BLaER1 treated with 17β-estradiol and CSF1 and Interleukin-3, amounts not matched to agents 10 nM and 100 nM (cell line): Measurements from ENCODE around the gene SNX14.

Experiments used
- H3K27ac ChIP-seq, 11 experiments: shearing (Covaris generic); formaldehyde crosslinking; 2 replicates each; pipeline ENCODE4 v1.8.1; 2022
- H3K27me3 ChIP-seq, 11 experiments: shearing (Covaris generic); formaldehyde crosslinking; 2 replicates each; pipeline ENCODE4 v1.8.1; 2022
- H3K36me3 ChIP-seq, 11 experiments: shearing (Covaris generic); formaldehyde crosslinking; 2 replicates each; pipeline ENCODE4 v1.8.1; 2022
- H3K4me1 ChIP-seq, 10 experiments: shearing (Covaris generic); formaldehyde crosslinking; 2 replicates each; pipeline ENCODE4 v1.8.1; 2022
- H3K4me2 ChIP-seq, 11 experiments: shearing (Covaris generic); formaldehyde crosslinking; 2 replicates each; pipeline ENCODE4 v1.8.1; 2022
- H3K4me3 ChIP-seq, 10 experiments: shearing (Covaris generic); formaldehyde crosslinking; 2 replicates each; pipeline ENCODE4 v1.8.1; 2022
- H3K9ac ChIP-seq, 11 experiments: shearing (Covaris generic); formaldehyde crosslinking; 2 replicates each; pipeline ENCODE4 v1.8.1; 2022
- H3K9me3 ChIP-seq, 11 experiments: shearing (Covaris generic); formaldehyde crosslinking; replicated peaks in 1 of 11; 2 replicates each; pipeline ENCODE4 v1.8.1; 2022
- H4K20me1 ChIP-seq, 11 experiments: shearing (Covaris generic); formaldehyde crosslinking; 2 replicates each; pipeline ENCODE4 v1.8.1; 2022
- Cebpa-rat ChIP-seq, 11 experiments: shearing (Covaris generic); IDR thresholded peaks; 2 replicates each; pipeline ENCODE4 v1.8.1; 2022

The SNX14 gene

DNA sequence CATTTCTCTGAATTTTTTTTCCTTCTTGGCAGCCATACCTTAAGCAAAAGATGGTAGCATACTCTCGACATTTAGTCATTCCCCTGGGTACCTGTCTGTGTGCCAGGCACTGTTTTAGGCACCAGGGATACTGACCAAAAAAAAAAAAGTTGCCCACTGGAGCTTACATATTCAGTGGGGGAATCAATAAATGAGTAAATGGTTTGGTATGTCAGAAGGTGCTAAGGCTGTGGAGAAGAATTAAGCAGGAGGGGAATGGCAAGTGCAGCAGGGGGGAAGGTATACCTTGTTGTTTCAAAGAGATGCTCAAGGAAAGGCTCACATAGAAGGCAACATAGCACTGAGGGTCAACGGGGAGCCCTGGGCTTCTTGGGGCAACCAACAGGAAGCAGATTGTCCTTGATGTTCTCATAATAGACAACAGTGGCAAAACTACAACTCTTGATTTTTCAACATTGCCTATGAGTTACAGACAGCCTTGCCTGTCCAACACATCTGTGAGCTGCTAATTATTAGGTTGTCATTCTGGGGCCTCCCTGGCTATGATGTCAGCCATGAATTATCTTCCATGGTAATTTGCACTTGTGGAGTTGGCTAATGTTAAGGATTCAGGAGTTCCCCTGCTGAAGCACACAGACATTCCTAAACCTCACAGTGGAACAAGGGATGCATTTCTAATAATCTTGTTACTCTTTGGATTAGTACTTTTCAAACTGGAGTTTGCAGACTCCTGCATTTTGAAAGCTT is 124.2 kb downstream of the SNX14 start:
- Histone ChIP-seq H3K36me3 (peaks cover 0 to 15% (median 0%) of the 10 kb centered on the region in 11 experiments; a peak in 5 of 22 replicates), H3K4me3 (no peak overlapping the region), H3K4me1 (peaks cover 17 to 49% (median 36%) of the 10 kb centered on the region in 10 experiments), H4K20me1 (no peaks in the 10 kb centered on the region), H3K27ac (peak overlapping the region in 1 of 11 experiments; percentile 32; a peak in 1 of 22 replicates), H3K9ac (no peak overlapping the region), H3K9me3 (no peaks in the 10 kb centered on the region), H3K27me3 (no peaks in the 10 kb centered on the region), H3K4me2 (peak overlapping the region in 8 of 11 experiments; percentile 7 to 35 (median 22); a peak in 8 of 22 replicates)
- no peak for TF ChIP-seq Cebpa-rat (IDR thresholded peaks at IDR 0.05)

DNA sequence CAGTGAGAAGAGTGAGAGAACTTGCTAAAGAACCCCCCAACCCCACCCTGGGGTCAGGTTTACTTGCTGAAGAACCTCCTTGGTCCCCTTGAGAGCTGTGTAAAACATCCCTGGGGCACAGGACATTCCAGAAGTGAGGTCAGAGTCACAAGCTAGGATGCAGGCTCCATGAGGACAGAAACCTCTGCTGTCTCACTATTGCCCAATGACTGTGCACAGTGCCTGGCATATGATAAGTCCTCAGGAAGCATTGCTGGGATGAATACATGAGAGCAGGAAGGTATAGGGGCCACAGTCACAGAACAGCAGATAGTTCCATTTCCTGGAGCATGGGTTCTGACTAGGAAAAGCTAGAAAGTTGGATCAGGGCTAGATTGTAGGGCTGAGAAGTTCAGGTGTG is 125.3 kb downstream of the SNX14 start:
- TF ChIP-seq Cebpa-rat (IDR thresholded peaks at IDR 0.05) = no peak

DNA sequence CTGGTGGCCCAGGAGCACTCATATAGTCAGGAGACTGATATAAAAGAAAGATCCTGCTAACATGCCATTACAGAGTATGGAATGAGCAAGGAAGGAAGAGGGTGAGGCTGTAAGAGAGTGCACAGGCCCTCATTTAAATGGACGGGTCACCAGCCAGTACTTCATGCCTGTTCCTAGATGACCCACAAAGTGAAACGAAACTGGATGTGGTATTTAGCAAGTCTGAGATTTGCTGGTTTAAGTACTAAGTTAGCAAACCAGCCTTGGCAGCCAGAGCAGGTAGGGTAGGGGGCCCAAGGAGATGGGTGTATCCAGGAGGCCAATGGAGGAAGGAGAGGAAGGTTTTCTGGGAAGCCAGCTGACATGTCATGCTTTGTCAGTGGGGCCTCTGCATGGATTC is 127.9 kb downstream of the SNX14 start:
- Histone ChIP-seq H3K4me1 (peaks cover 52 to 85% (median 73%) of the 10 kb centered on the region in 10 experiments), H3K9me3 (no peaks in the 10 kb centered on the region), H4K20me1 (no peaks in the 10 kb centered on the region), H3K4me2 (peak overlapping the region; percentile 70 to 84 (median 81)), H3K4me3 (no peak overlapping the region), H3K36me3 (peaks cover 0 to 15% (median 0%) of the 10 kb centered on the region in 11 experiments; a peak in 5 of 22 replicates), H3K27ac (peak overlapping the region in 8 of 11 experiments; percentile 89 to 98 (median 93); a peak in 16 of 22 replicates), H3K9ac (peak overlapping the region in 4 of 11 experiments; percentile 13 to 79 (median 46); a peak in 5 of 22 replicates), H3K27me3 (no peaks in the 10 kb centered on the region)
- no peak for TF ChIP-seq Cebpa-rat (IDR thresholded peaks at IDR 0.05)

More for the DNA sequence above, 125.3 kb downstream of the SNX14 start:
- H3K9ac ChIP-seq = no peak overlapping the region
- no peaks in the 10 kb centered on the region for H4K20me1 ChIP-seq
- no peak overlapping the region for H3K4me3 ChIP-seq
- peaks cover 0 to 15% (median 0%) of the 10 kb centered on the region in 11 experiments; a peak in 5 of 22 replicates for H3K36me3 ChIP-seq
- peaks cover 28 to 60% (median 47%) of the 10 kb centered on the region in 10 experiments for H3K4me1 ChIP-seq
- H3K27ac ChIP-seq = no peak overlapping the region; a peak in 1 of 22 replicates
- no peak overlapping the region; a peak in 1 of 22 replicates for H3K4me2 ChIP-seq
- H3K9me3 ChIP-seq = no peaks in the 10 kb centered on the region
- no peaks in the 10 kb centered on the region for H3K27me3 ChIP-seq

DNA sequence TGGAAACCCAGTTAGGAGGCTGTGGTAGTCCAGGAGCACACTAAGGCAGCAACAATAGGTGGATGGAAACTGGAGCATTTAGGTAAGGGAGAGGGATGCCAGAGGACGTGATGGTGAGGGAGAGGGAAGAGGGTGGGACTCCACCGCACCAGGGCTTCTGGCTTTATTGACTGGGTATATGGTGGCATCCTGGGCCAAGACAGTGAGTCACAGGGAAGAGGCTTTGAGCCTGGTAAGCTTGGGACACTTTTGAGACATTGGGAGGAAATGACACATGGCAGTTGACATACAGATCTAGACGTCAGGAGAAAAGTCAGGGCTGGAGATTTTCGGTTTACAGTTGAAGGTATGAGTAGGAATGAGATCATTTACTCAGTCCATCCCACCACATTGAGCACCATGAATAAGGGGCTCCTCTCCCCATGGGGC is 128.9 kb downstream of the SNX14 start:
- no peaks in the 10 kb centered on the region for H3K27me3 ChIP-seq
- peak overlapping the region in 10 of 11 experiments; percentile 61 to 79 (median 74); a peak in 18 of 22 replicates for H3K9ac ChIP-seq
- H3K4me2 ChIP-seq = peak overlapping the region; percentile 70 to 84 (median 81)
- H3K27ac ChIP-seq = peak overlapping the region in 10 of 11 experiments; percentile 74 to 98 (median 93); a peak in 21 of 22 replicates
- H3K4me3 ChIP-seq = peak overlapping the region in 2 of 10 experiments; percentile 18 to 28; a peak in 2 of 20 replicates
- no peak for TF ChIP-seq Cebpa-rat (IDR thresholded peaks at IDR 0.05)
- no peaks in the 10 kb centered on the region for H4K20me1 ChIP-seq
- peaks cover 0 to 15% (median 0%) of the 10 kb centered on the region in 11 experiments; a peak in 5 of 22 replicates for H3K36me3 ChIP-seq
- peaks cover 62 to 85% (median 76%) of the 10 kb centered on the region in 10 experiments for H3K4me1 ChIP-seq
- H3K9me3 ChIP-seq = no peaks in the 10 kb centered on the region

DNA sequence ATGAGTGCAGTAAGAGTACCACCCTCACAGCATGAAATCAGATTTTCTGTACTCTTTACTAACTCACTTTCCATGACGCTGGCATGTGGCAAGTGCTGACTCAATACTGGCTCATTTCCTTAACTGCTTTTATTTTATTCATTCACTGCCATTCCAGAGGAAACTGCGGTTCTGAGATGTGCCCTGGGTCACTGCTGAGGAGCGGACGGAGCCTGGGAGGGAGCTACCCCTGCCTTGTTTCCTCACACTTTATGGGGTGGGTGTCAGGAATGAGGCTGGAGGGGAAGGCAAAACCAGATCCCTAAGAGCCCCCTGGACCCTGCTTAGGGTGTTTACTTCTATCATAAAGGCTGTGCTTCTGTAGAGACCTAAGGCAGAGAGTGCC is 129.4 kb downstream of the SNX14 start:
- Histone ChIP-seq H3K9ac (peak overlapping the region in 10 of 11 experiments; percentile 61 to 79 (median 74); a peak in 18 of 22 replicates), H3K4me1 (peaks cover 67 to 85% (median 76%) of the 10 kb centered on the region in 10 experiments), H3K4me3 (peak overlapping the region in 3 of 10 experiments; percentile 13 to 28 (median 18); a peak in 3 of 20 replicates), H3K4me2 (peak overlapping the region; percentile 70 to 84 (median 81)), H3K9me3 (no peaks in the 10 kb centered on the region), H3K27me3 (no peaks in the 10 kb centered on the region), H4K20me1 (no peaks in the 10 kb centered on the region), H3K36me3 (peaks cover 0 to 12% (median 0%) of the 10 kb centered on the region in 11 experiments; a peak in 5 of 22 replicates), H3K27ac (peak overlapping the region in 10 of 11 experiments; percentile 74 to 98 (median 93); a peak in 21 of 22 replicates)
- TF ChIP-seq Cebpa-rat (IDR thresholded peaks at IDR 0.05) = peak in 2 of 11 experiments; percentile 11 to 42; a peak in 3 of 22 replicates

- Histone ChIP-seq H3K27ac (peak overlapping the region in 10 of 11 experiments; percentile 74 to 98 (median 93); a peak in 19 of 22 replicates), H3K9me3 (no peaks in the 10 kb centered on the region), H3K4me2 (peak overlapping the region; percentile 70 to 84 (median 81)), H3K4me1 (peaks cover 72 to 86% (median 79%) of the 10 kb centered on the region in 10 experiments), H3K27me3 (no peaks in the 10 kb centered on the region), H4K20me1 (no peaks in the 10 kb centered on the region), H3K4me3 (no peak overlapping the region; a peak in 2 of 20 replicates), H3K9ac (peak overlapping the region in 8 of 11 experiments; percentile 73 to 83 (median 76); a peak in 15 of 22 replicates), H3K36me3 (peaks cover 0 to 8% (median 0%) of the 10 kb centered on the region in 11 experiments; a peak in 5 of 22 replicates)
- no peak for TF ChIP-seq Cebpa-rat (IDR thresholded peaks at IDR 0.05)
Measured at GRCh38 chr6:85463621-85464259, 129.9 kb downstream of the SNX14 start.

- Histone ChIP-seq H3K4me2 (peak overlapping the region; percentile 64 to 84 (median 81)), H4K20me1 (no peaks in the 10 kb centered on the region), H3K36me3 (peaks cover 0 to 8% (median 0%) of the 10 kb centered on the region in 11 experiments; a peak in 3 of 22 replicates), H3K9ac (peak overlapping the region in 8 of 11 experiments; percentile 74 to 83 (median 80); a peak in 14 of 22 replicates), H3K4me1 (peaks cover 83 to 93% (median 89%) of the 10 kb centered on the region in 10 experiments), H3K27ac (peak overlapping the region in 9 of 11 experiments; percentile 59 to 98 (median 93); a peak in 17 of 22 replicates), H3K27me3 (no peaks in the 10 kb centered on the region), H3K9me3 (no peaks in the 10 kb centered on the region), H3K4me3 (no peak overlapping the region)
- no peak for TF ChIP-seq Cebpa-rat (IDR thresholded peaks at IDR 0.05)
Measured at GRCh38 chr6:85462673-85463072, 131.0 kb downstream of the SNX14 start.

DNA sequence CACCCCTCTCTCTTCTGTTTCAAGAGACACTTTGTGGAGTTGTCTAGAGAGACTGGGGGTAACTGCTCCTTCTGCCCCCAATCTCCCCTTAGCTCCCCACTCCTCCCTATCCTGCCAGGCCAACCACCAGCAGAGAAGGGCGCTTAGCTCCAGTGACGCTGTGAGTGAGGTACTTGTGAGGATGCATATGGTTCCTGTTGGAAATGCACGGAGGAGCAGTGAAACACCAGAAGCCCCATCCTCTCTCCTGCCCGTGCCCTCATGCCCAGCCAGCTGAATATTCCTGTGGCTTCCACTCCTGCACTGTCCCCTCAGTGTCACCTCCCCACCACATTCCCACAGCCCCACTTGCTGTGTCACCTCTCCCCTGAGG is 131.9 kb downstream of the SNX14 start:
- Histone ChIP-seq H3K4me2 (peak overlapping the region; percentile 64 to 84 (median 81)), H4K20me1 (no peaks in the 10 kb centered on the region), H3K36me3 (0 out of 22 replicates have a peak, but pooled peaks cover 0 to under 1% (median 0%) of the 10 kb centered on the region in 11 experiments), H3K27ac (peak overlapping the region in 10 of 11 experiments; percentile 47 to 98 (median 93); a peak in 21 of 22 replicates), H3K9ac (peak overlapping the region in 9 of 11 experiments; percentile 53 to 83 (median 80); a peak in 17 of 22 replicates), H3K9me3 (no peaks in the 10 kb centered on the region), H3K27me3 (no peaks in the 10 kb centered on the region), H3K4me3 (peak overlapping the region in 5 of 10 experiments; percentile 10 to 42 (median 32); a peak in 4 of 20 replicates), H3K4me1 (peaks cover 88 to 100% (median 98%) of the 10 kb centered on the region in 10 experiments)
- TF ChIP-seq Cebpa-rat (IDR thresholded peaks at IDR 0.05) = no peak
